Skin of body (tissue), 2 donors: ENCODE results near the gene NACC1. TPM values are rescaled to one million over a fixed set of nuclear protein-coding genes. Genes with fewer than 3 reads are reported as not detected.
A peak's percentile ranks its signal among the peaks of the same experiment; 100 is the strongest.
"Not testable (repeated sequence)": the region's sequence is repeated elsewhere in the genome, so short reads cannot be mapped to it uniquely, and the experiment has no call there.

Experiments used
- DNase-seq: peaks from one replicate; lab custom pipeline; 2025; lab: John Stamatoyannopoulos, UW
- total RNA-seq: library from RNA; depleted of rRNA; stranded (reverse); fragments of >200 nt; gene quantifications from one replicate; pipeline ENCODE4 v1.2.3, GENCODE V29; 2014

The NACC1 gene
- total RNA-seq, 1 donor from 2014 or later = 6.6 TPM

GRCh38 chr19:13162724-13163608, 44.9 kb downstream of the NACC1 start:
- peak; percentile 94 for DNase-seq

- DNase-seq = peak; percentile 82
Measured at GRCh38 chr19:13163609-13164342, 45.7 kb downstream of the NACC1 start.

DNA sequence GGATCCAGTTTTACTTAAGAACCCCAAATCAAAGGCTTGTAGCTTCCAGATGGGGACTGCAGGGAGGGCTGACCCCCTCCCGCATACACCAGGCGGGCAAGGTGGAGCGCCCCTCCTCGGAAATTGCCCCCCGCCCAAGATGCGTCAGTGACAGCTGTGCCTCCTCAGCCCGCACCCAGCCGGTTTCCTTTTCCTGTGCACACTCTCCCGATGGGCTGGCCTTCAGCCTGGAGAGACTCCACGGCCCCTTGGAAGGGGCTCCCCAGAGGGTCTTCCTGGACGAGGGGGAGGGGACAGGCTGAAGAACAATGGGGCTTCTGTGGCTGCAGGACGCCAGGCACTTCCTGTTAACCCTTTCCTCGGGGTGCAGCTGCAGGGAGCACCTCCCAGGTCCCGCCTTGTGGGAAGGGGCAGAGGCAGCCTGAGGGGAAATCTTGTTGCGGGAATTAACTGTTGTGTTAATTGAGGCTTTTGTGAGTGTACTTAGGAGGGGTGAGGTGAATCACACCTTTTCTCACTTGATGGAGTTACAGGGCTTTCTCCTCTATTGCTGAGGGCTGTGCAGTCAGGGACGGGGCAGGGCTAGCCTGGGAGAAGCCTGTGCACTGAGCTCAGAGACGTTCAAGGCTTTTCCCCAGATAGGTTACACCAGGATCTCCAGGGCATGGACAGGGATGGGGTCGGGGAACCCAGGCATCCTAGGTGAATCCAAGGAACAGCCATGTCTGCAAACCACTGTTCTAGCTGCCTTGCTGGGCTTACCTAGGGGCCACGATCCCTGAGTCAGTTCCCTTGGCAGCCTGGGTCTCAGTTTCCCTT, 46.5 kb downstream of the NACC1 start:
- DNase-seq = peak; percentile 88

DNA sequence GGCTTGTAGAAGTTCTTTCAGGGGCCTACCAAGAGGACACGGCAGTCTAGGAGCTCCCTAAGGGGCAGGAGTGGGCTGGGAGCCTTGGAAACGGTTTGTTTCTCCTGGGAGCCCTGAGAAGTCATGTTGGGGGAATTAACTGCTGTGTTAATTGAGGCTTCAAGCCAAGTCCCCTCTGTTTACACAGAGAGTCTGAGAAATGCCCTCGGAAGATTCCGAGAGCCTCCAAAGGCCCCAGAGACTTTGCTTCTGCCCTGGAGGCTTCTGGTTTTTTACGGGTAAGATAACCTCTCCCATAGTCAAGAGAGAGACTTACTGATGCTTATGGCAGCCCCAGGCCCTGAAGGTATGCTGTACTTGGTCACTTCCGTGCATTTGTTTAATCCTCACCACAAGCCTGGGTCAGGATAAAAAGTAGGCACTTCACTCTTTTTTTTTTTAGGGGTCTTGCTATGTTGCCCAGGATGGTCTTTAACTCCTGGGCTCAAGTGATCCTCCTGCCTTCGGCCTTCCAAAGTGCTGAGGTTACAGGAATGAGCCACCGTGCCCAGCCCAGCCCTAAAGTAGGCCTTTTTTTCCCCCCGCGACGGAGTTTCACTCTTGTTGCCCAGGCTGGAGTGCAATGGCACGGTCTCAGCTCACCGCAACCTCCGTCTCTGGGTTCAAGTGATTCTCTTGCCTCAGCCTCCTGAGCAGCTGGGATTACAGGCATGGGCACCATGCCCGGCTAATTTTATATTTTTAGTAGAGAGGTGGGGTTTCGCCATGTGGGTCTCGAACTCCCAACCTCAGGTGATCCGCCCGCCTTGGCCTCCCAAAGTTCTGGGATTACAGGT, 47.3 kb downstream of the NACC1 start:
- no peak for DNase-seq

GRCh38 chr19:13166151-13166550, 48.1 kb downstream of the NACC1 start:
- DNase-seq = not testable (repeated sequence)

DNA sequence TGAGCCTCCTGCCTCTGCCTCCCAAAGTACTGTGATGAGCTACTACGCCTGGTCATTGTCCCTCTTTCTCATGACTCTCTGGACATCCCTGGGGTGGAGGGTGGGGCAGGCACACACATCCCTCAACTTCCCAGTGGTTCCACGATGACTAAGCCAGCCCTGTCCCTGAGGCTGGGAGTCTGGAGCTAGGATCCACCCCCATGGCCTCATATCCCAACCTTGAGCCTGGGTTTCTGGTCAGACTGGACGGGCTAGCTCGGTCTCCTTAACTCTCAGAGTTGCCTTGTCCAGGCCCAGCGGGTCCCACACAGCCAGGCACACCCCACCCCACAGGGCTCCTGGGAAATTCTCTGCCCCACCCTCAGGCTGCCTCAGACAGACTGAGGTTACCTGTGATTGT, 51.7 kb downstream of the NACC1 start:
- no peak for DNase-seq

- no peak for DNase-seq
Measured at GRCh38 chr19:13171146-13171545, 53.1 kb downstream of the NACC1 start.

DNA sequence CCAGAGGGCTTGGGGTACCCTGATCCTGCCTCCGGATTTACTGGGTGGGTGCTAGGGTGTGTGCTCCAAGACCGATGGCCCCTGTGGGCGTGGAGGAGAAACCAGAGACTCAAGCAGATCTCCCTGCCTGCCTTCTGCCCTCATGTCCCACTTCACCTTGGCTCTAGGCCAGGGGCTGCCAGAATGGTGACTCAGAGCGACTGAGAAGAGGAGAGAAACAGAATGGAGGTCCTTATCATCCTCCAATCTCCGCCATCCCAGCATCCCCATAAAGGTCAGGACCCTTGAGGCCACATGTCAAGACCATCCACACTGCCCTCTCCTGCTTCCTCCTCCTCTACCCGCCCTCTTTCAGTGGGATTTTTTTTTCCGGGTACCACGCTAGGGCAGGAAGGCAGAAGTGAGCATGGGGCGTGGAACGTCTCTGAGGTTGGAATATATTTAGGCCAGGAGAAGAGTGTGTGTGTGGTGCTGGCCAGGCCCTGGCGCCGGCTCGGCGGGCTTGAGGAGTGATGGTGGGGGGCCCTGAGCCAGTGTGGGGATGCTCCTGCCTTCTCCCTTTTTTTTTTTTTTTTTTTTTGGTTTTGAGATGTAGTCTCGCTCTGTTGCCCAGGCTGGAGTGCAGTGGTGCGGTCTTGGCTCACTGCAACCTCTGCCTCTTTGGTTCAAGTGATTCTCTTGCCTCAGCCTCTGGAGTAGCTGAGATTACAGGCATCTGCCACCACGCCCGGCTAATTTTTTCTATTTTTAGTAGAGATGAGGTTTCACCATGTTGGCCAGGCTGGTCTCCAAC, 54.5 kb downstream of the NACC1 start:
- DNase-seq = no peak

DNA sequence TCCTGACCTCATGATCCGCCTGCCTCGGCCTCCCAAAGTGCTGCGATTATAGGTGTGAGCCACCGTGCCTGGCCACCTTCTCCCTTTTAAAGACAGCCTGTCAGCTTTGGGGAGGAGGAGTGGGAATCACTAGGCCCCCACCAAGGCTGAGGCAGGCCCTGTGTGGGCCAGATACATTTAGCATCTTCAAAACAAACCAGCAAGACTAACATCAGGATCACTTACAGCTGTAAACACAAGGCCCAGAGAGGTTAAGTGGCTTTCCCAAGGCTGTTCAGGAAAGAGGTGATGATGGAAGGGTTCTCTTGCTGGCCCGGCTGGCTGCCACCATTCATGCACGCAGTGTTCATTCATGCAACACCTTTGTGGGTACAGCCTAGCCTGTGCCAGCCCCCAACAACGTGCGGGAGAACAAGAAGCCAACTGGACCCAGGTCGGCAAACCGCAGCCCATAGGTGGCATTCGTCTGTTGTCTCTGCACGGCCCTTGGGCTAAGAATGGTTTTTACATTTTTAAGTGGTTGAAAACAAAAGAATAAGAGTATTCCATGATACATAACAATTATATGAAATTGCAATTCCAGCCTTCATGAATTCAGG, 55.2 kb downstream of the NACC1 start:
- DNase-seq = no peak

DNA sequence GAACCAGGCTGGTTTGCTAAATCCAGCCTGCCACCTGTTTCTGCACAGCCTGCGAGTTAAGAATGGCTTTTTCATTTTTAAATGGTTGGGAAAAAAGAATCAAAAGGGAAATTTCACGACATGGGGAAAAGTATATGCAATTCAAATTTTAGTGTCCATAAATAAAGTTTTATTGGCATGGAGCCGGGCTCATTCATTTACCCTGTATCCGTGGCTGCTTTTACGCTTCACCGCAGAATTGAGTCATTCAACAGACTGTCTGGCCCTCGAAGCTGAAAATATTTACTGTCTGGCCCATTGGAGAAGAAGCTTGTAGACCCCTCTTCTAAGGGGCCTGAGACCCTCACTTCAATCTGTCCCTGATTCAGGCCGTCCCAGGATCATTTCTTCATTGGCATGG, 58.3 kb downstream of the NACC1 start:
- DNase-seq = no peak

GRCh38 chr19:13177584-13177983, 59.5 kb downstream of the NACC1 start:
- DNase-seq = not testable (repeated sequence)

- not testable (repeated sequence) for DNase-seq
Measured at GRCh38 chr19:13178291-13178690, 60.2 kb downstream of the NACC1 start.

GRCh38 chr19:13181747-13182388, 63.8 kb downstream of the NACC1 start:
- DNase-seq = peak; percentile 33

- not testable (repeated sequence) for DNase-seq
Measured at GRCh38 chr19:13184926-13185325, 66.9 kb downstream of the NACC1 start.

GRCh38 chr19:13185763-13186657, 67.9 kb downstream of the NACC1 start:
- not testable (repeated sequence) for DNase-seq

- not testable (repeated sequence) for DNase-seq
Measured at GRCh38 chr19:13186688-13187087, 68.6 kb downstream of the NACC1 start.

- DNase-seq = no peak
Measured at GRCh38 chr19:13187419-13187818, 69.4 kb downstream of the NACC1 start.

- DNase-seq = no peak
Measured at GRCh38 chr19:13189600-13189999, 71.5 kb downstream of the NACC1 start.
